ENCODE results near the gene NFASC. TPM values are rescaled to one million over a fixed set of nuclear protein-coding genes. Genes with fewer than 3 reads are reported as not detected.

Gene NFASC
- total and polyA plus RNA-seq, 9 of the 15 experiments (the other 6 are each of a cell fraction or from before 2014, with no cell fraction given) = 0.03 to 0.16 (median 0.06) TPM; not detected in 6

GRCh38 chr1:204837440-204838084, 33.1 kb upstream of the NFASC start (continued):
- no peak for TF ChIP-seq HDAC8 (tag; IDR thresholded peaks at IDR 0.05)
- TF ChIP-seq ZNF592 (IDR thresholded peaks at IDR 0.05) = no peak
- TF ChIP-seq ZNF140 (CRISPR knock-in tag; IDR thresholded peaks at IDR 0.05) = no peak
- TF ChIP-seq SP2 (IDR thresholded peaks at IDR 0.05; ENCODE audit: extremely low read depth, low read depth, low read length, poor library complexity, severe bottlenecking) = no peak
- 0 out of 2 replicates have a peak, but pooled peaks have one; percentile 33 for TF ChIP-seq AFF4 (CRISPR knock-in tag; IDR thresholded peaks at IDR 0.05)
- TF ChIP-seq XRCC4 (IDR thresholded peaks at IDR 0.05; ENCODE audit: extremely low read depth, insufficient read depth, insufficient read length) = no peak
- no peak for TF ChIP-seq SREBF1 (IDR thresholded peaks at IDR 0.05; ENCODE audit: borderline replicate concordance, low read depth, low read length)
- TF ChIP-seq NEUROD1 (IDR thresholded peaks at IDR 0.05; ENCODE audit: borderline replicate concordance, low read depth, low read length, partially characterized antibody) = no peak
- peak in 1 of 2 experiments; percentile 80; a peak in 2 of 4 replicates for TF ChIP-seq RCOR1 (IDR thresholded peaks at IDR 0.05; ENCODE audit: borderline replicate concordance in 1 of 2, low read depth in 2 of 2, low read length in 2 of 2)
- TF ChIP-seq RB1 (IDR thresholded peaks at IDR 0.05; ENCODE audit: low read depth) = no peak
- TF ChIP-seq NCOA1 (IDR thresholded peaks at IDR 0.05; ENCODE audit: low read depth) = peak; percentile 59
- TF ChIP-seq ZNF766 (CRISPR knock-in tag; conservative IDR thresholded peaks at IDR 0.05) = peak; percentile 76
- no peak for TF ChIP-seq ZNF217 (CRISPR knock-in tag; IDR thresholded peaks at IDR 0.05)
- no peak for TF ChIP-seq ZNF507 (tag; conservative IDR thresholded peaks at IDR 0.05)
- TF ChIP-seq ILK (tag; IDR thresholded peaks at IDR 0.05; ENCODE audit: borderline replicate concordance, low read depth) = no peak
- no peak for TF ChIP-seq CTBP1 (IDR thresholded peaks at IDR 0.05; ENCODE audit: borderline replicate concordance)
- TF ChIP-seq ZKSCAN1 (IDR thresholded peaks at IDR 0.05; ENCODE audit: low read depth, low read length) = no peak
- TF ChIP-seq RBM25 (IDR thresholded peaks at IDR 0.05; ENCODE audit: low read depth, low read length, severe bottlenecking) = no peak
- no peak for TF ChIP-seq E2F3 (CRISPR knock-in tag; IDR thresholded peaks at IDR 0.05)
- peak; percentile 85 for TF ChIP-seq ZNF511 (CRISPR knock-in tag; IDR thresholded peaks at IDR 0.05)
- no peak for TF ChIP-seq EGR1 (conservative IDR thresholded peaks at IDR 0.05)

Measured in K562 (cell line).